ENCODE measurements around the gene KIAA0586. TPM values are rescaled to one million over a fixed set of nuclear protein-coding genes. Genes with fewer than 3 reads are reported as not detected.
"Not testable (repeated sequence)": the region's sequence is repeated elsewhere in the genome, so short reads cannot be mapped to it uniquely, and the experiment has no call there.

The KIAA0586 gene
- total RNA-seq, 3 donors from 2014 or later = 22.3 to 29.6 (median 22.4) TPM

DNA sequence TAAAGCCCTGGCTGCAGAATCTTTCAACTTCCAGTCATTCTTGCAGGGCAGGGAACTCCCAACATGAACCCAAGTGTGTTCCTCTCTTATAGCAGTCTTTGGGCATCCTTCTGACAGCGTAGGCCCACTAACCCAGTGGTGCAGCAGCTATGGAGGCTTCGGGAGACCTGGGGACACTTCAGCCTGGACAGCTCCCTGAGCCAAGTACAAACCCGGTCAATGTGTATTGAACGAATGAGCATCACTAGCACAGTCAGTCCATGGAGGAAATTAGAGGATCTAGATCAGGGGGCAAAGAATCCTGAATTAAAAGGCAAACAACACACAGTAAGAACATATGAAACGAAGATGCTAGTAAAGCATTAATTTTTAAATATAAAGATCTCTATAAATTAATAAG, 41.8 kb downstream of the KIAA0586 start:
- no peak overlapping the region for H3K27ac ChIP-seq
- H3K9me3 ChIP-seq = no peaks in the 10 kb centered on the region
- no peaks in the 10 kb centered on the region for H3K36me3 ChIP-seq
- no peak overlapping the region for H3K4me3 ChIP-seq
- intact Hi-C loops (cut with DNase I; ENCODE audit: low total_unique reads) = no loop called here
- no peak for TF ChIP-seq CTCF (IDR thresholded peaks at IDR 0.05)
- no peak for TF ChIP-seq POLR2AphosphoS5 (IDR thresholded peaks at IDR 0.05)
- TF ChIP-seq POLR2A (IDR thresholded peaks at IDR 0.05) = no peak
- DNase-seq (ENCODE audit: low spot score in 2 of 2) = no peak
- no peaks in the 10 kb centered on the region for H3K27me3 ChIP-seq
- H3K4me1 ChIP-seq = no peaks in the 10 kb centered on the region

- H3K27me3 ChIP-seq = no peaks in the 10 kb centered on the region
- no peaks in the 10 kb centered on the region for H3K4me1 ChIP-seq
- no peak overlapping the region for H3K4me3 ChIP-seq
- H3K27ac ChIP-seq = no peak overlapping the region
- TF ChIP-seq CTCF (IDR thresholded peaks at IDR 0.05) (no peak), POLR2A (IDR thresholded peaks at IDR 0.05) (no peak), POLR2AphosphoS5 (IDR thresholded peaks at IDR 0.05) (no peak)
- DNase-seq (ENCODE audit: low spot score in 2 of 2) = no peak
- intact Hi-C loops (cut with DNase I; ENCODE audit: low total_unique reads) = no loop called here
- no peaks in the 10 kb centered on the region for H3K36me3 ChIP-seq
- no peaks in the 10 kb centered on the region for H3K9me3 ChIP-seq
These were observed 48.8 kb downstream of the KIAA0586 start for GRCh38 chr14:58476320-58476719.

GRCh38 chr14:58477653-58478052, 50.1 kb downstream of the KIAA0586 start:
- H3K27me3 ChIP-seq = no peaks in the 10 kb centered on the region
- intact Hi-C loops (cut with DNase I; ENCODE audit: low total_unique reads) = no loop called here
- no peak for DNase-seq (ENCODE audit: low spot score in 2 of 2)
- TF ChIP-seq POLR2AphosphoS5 (IDR thresholded peaks at IDR 0.05) = no peak
- no peak for TF ChIP-seq POLR2A (IDR thresholded peaks at IDR 0.05)
- no peak for TF ChIP-seq CTCF (IDR thresholded peaks at IDR 0.05)
- H3K27ac ChIP-seq = no peak overlapping the region
- no peaks in the 10 kb centered on the region for H3K4me1 ChIP-seq
- H3K36me3 ChIP-seq = no peaks in the 10 kb centered on the region
- no peaks in the 10 kb centered on the region for H3K9me3 ChIP-seq
- no peak overlapping the region for H3K4me3 ChIP-seq

DNA sequence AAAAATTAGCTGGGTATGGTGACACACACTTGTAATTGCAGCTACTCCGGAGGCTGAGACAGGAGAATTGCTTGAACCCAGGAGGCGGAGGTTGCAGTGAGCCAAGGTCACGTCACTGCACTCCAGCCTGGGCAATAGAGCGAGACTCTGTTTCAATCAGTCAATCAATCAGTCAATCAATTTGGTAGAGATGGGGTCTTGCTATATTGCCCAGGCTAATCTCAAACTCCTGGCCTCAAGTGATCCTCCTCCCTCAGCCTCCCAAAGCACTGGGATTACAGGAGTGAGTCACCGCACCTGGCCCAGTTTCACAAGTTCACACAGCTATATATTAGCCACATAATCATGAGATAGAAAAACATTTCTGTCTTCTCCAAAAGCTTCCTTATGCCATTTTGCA, 50.8 kb downstream of the KIAA0586 start:
- DNase-seq (ENCODE audit: low spot score in 2 of 2); H3K27me3 ChIP-seq; H3K9me3 ChIP-seq; H3K4me1 ChIP-seq; H3K36me3 ChIP-seq; intact Hi-C loops (cut with DNase I; ENCODE audit: low total_unique reads); H3K27ac ChIP-seq; H3K4me3 ChIP-seq: not testable (repeated sequence)

DNA sequence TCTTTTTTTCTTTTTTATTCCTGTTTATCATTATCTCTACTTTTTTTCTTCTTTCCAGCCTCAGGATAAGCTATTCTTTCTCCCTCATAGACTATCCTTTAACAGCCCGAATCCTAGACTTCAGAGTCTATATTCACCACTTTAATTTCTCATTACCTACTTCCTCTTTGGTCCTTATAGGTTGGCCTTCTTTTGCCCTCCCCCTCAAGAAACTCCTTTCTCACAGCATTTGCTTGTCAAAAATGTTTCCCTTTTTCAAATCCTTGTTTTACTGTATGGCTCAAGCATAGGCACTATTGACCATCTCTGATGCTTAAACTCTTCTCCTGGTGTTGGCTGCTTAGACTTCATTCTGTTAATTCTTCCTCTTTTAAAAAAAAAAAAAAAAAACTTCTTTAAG, 52.5 kb downstream of the KIAA0586 start:
- no peak for DNase-seq (ENCODE audit: low spot score in 2 of 2)
- H3K27ac ChIP-seq = no peak overlapping the region
- H3K36me3 ChIP-seq = no peaks in the 10 kb centered on the region
- H3K27me3 ChIP-seq = no peaks in the 10 kb centered on the region
- no peaks in the 10 kb centered on the region for H3K4me1 ChIP-seq
- no peak for TF ChIP-seq POLR2AphosphoS5 (IDR thresholded peaks at IDR 0.05)
- no peak for TF ChIP-seq CTCF (IDR thresholded peaks at IDR 0.05)
- TF ChIP-seq POLR2A (IDR thresholded peaks at IDR 0.05) = no peak
- intact Hi-C loops (cut with DNase I; ENCODE audit: low total_unique reads) = no loop called here
- H3K4me3 ChIP-seq = no peak overlapping the region
- no peaks in the 10 kb centered on the region for H3K9me3 ChIP-seq

GRCh38 chr14:58484176-58484575, 56.7 kb downstream of the KIAA0586 start:
- intact Hi-C loops (cut with DNase I; ENCODE audit: low total_unique reads) = no loop called here
- no peaks in the 10 kb centered on the region for H3K36me3 ChIP-seq
- DNase-seq (ENCODE audit: low spot score in 2 of 2) = no peak
- TF ChIP-seq CTCF (IDR thresholded peaks at IDR 0.05) (no peak), POLR2A (IDR thresholded peaks at IDR 0.05) (no peak), POLR2AphosphoS5 (IDR thresholded peaks at IDR 0.05) (no peak)
- no peaks in the 10 kb centered on the region for H3K9me3 ChIP-seq
- no peak overlapping the region for H3K27ac ChIP-seq
- no peaks in the 10 kb centered on the region for H3K4me1 ChIP-seq
- H3K4me3 ChIP-seq = no peak overlapping the region
- no peaks in the 10 kb centered on the region for H3K27me3 ChIP-seq

All from breast epithelium (tissue), 4 donors.